ENCODE data around the gene TBCB.

The TBCB gene

DNA sequence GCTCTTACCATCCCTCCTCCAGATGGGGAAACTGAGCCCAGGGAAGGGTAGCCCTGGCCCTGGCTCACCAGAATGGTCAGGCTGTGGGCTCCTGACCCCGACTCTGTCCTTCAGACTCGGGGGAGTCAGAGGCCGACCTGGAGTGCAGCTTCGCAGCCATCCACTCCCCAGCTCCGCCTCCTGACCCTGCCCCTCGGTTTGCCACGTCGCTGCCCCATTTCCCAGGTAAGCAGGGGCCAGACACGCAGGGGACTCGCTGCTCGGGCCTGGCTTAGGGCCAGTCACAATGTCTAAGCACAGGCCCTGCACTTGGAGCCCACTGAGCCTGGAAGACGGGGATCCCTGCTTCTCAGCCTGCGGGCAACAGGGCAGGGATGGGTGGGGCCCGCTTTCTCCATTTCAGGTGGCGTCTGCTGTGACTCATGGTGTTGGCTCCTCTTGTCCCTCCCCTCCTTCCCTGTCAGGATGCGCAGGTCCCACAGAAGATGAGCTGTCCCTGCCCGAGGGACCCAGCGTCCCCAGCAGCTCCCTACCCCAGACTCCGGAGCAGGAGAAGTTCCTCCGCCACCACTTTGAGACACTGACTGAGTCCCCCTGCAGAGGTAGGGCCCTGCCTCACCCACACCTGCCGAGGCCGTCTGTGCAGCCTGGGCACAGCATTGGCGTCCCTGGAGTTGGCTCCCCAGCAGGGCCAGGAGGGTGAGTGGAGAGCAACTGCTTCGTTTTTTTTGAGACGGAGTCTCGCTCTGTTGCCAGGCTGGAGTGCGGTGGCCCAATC, 13.5 kb upstream of the TBCB start:
- H3K9me3 ChIP-seq (ENCODE audit: control insufficient read depth in 1 of 2, low read length in 2 of 2): no peaks in the 10 kb centered on the region
- no peak overlapping the region for H3K4me3 ChIP-seq (ENCODE audit: low read depth in 1 of 2, low read length in 2 of 2)
- peaks cover 0 to 34% of the 10 kb centered on the region in 2 donors for H3K36me3 ChIP-seq (ENCODE audit: control insufficient read depth in 1 of 2, insufficient read depth in 2 of 2, low read length in 2 of 2)
- H3K4me1 ChIP-seq (ENCODE audit: control insufficient read depth in 1 of 2, insufficient read depth in 2 of 2, low read length in 2 of 2): no peaks in the 10 kb centered on the region
- H3K27me3 ChIP-seq (ENCODE audit: control insufficient read depth in 1 of 2, insufficient read depth in 2 of 2, low read length in 2 of 2): no peaks in the 10 kb centered on the region
- H3K9ac ChIP-seq (ENCODE audit: low read depth in 1 of 2, low read length in 2 of 2): no peak overlapping the region
- no peak overlapping the region for H3K27ac ChIP-seq (ENCODE audit: low read depth, low read length)

DNA sequence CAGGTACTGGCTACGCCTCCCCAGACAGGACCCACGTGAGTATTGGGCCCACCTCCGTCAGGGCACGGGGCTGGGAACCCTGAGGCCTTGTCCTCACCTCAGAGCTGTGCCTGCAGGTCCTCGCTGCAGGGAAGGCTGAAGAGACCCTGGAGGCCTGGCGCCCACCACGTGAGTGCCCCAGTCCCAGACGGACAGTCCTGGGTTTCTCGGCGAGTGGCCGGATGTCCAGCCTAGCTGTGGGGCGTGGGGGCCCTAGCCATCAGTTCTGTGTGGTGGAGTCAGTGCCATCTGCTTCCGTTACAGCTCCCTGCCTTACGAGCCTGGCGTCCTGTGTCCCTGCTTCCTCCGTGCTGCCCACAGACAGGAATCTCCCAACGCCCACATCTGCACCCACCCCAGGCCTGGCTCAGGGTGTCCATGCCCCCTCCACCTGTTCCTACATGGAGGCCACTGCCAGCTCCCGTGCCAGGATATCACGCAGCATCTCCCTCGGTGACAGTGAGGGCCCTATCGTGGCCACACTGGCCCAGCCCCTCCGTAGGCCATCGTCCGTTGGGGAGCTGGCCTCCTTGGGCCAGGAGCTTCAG, 12.1 kb upstream of the TBCB start:
- H3K27ac ChIP-seq (ENCODE audit: low read depth, low read length): no peak overlapping the region
- H3K9me3 ChIP-seq (ENCODE audit: control insufficient read depth in 1 of 2, low read length in 2 of 2): no peaks in the 10 kb centered on the region
- H3K4me1 ChIP-seq (ENCODE audit: control insufficient read depth in 1 of 2, insufficient read depth in 2 of 2, low read length in 2 of 2): no peaks in the 10 kb centered on the region
- no peak overlapping the region for H3K9ac ChIP-seq (ENCODE audit: low read depth in 1 of 2, low read length in 2 of 2)
- H3K27me3 ChIP-seq (ENCODE audit: control insufficient read depth in 1 of 2, insufficient read depth in 2 of 2, low read length in 2 of 2): no peaks in the 10 kb centered on the region
- peaks cover 0 to 34% of the 10 kb centered on the region in 2 donors for H3K36me3 ChIP-seq (ENCODE audit: control insufficient read depth in 1 of 2, insufficient read depth in 2 of 2, low read length in 2 of 2)
- H3K4me3 ChIP-seq (ENCODE audit: low read depth in 1 of 2, low read length in 2 of 2): no peak overlapping the region

- Histone ChIP-seq H3K27me3 (ENCODE audit: control insufficient read depth in 1 of 2, insufficient read depth in 2 of 2, low read length in 2 of 2) (no peaks in the 10 kb centered on the region), H3K9me3 (ENCODE audit: control insufficient read depth in 1 of 2, low read length in 2 of 2) (no peaks in the 10 kb centered on the region), H3K4me1 (ENCODE audit: control insufficient read depth in 1 of 2, insufficient read depth in 2 of 2, low read length in 2 of 2) (no peaks in the 10 kb centered on the region), H3K27ac (ENCODE audit: low read depth, low read length) (no peak overlapping the region), H3K9ac (ENCODE audit: low read depth in 1 of 2, low read length in 2 of 2) (no peak overlapping the region), H3K4me3 (ENCODE audit: low read depth in 1 of 2, low read length in 2 of 2) (no peak overlapping the region), H3K36me3 (ENCODE audit: control insufficient read depth in 1 of 2, insufficient read depth in 2 of 2, low read length in 2 of 2) (peaks cover 0 to 34% of the 10 kb centered on the region in 2 donors)
Measured at GRCh38 chr19:36103842-36104552, 11.3 kb upstream of the TBCB start.

- Histone ChIP-seq H3K36me3 (ENCODE audit: control insufficient read depth in 1 of 2, insufficient read depth in 2 of 2, low read length in 2 of 2) (peaks cover 0 to 34% of the 10 kb centered on the region in 2 donors), H3K27me3 (ENCODE audit: control insufficient read depth in 1 of 2, insufficient read depth in 2 of 2, low read length in 2 of 2) (no peaks in the 10 kb centered on the region), H3K27ac (ENCODE audit: low read depth, low read length) (no peak overlapping the region), H3K4me1 (ENCODE audit: control insufficient read depth in 1 of 2, insufficient read depth in 2 of 2, low read length in 2 of 2) (no peaks in the 10 kb centered on the region), H3K9me3 (ENCODE audit: control insufficient read depth in 1 of 2, low read length in 2 of 2) (no peaks in the 10 kb centered on the region), H3K4me3 (ENCODE audit: low read depth in 1 of 2, low read length in 2 of 2) (no peak overlapping the region), H3K9ac (ENCODE audit: low read depth in 1 of 2, low read length in 2 of 2) (no peak overlapping the region)
Measured at GRCh38 chr19:36106441-36106840, 8.8 kb upstream of the TBCB start.

DNA sequence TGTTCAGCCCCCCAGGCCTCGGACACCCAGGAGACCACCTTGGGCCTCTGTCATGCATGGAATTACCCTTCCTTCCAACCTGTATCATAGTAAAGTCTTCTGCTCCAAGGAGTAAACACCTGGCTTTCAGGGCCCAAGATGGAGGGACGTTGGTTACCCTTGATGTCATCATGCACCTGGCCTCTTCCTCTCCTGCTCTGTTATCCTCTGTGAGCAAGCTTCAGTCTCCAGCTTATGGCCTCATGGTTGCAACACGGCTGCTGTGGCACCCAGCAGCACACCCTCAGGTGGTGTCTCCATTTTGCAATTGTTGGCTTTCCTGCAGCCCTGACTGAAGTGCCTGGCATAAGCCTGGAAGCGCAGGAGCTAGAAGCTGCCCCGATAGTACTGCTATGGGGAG, 8.3 kb upstream of the TBCB start:
- H3K36me3 ChIP-seq (ENCODE audit: control insufficient read depth in 1 of 2, insufficient read depth in 2 of 2, low read length in 2 of 2): peaks cover 0 to 34% of the 10 kb centered on the region in 2 donors

DNA sequence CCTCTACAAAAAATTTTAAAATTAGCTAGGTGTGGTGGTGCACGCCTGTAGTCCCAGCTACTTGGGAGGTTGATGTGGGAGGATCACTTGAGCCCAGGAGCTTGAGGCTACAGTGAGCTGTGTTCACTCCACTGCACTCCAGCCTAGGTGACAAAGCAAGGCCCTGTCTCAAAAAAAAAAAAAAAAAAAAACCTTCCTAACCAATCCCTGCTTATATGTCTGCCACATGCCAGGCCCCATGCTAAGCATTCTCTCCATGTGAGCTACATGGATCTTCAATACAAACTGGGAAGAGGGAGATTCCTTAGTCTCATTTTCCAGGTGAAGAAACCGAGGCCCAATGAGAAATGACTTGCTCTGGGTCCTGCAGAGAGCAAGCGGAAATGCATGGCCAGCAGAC, 6.6 kb upstream of the TBCB start:
- H3K9me3 ChIP-seq (ENCODE audit: control insufficient read depth in 1 of 2, low read length in 2 of 2): no peaks in the 10 kb centered on the region
- peaks cover 4 to 37% of the 10 kb centered on the region in 2 donors for H3K36me3 ChIP-seq (ENCODE audit: control insufficient read depth in 1 of 2, insufficient read depth in 2 of 2, low read length in 2 of 2)
- peaks cover 4 to 7% of the 10 kb centered on the region in 2 donors for H3K4me1 ChIP-seq (ENCODE audit: control insufficient read depth in 1 of 2, insufficient read depth in 2 of 2, low read length in 2 of 2)
- H3K27ac ChIP-seq (ENCODE audit: low read depth, low read length): no peak overlapping the region
- no peak overlapping the region for H3K9ac ChIP-seq (ENCODE audit: low read depth in 1 of 2, low read length in 2 of 2)
- no peak overlapping the region for H3K4me3 ChIP-seq (ENCODE audit: low read depth in 1 of 2, low read length in 2 of 2)
- no peaks in the 10 kb centered on the region for H3K27me3 ChIP-seq (ENCODE audit: control insufficient read depth in 1 of 2, insufficient read depth in 2 of 2, low read length in 2 of 2)

More for the DNA sequence above, 8.3 kb upstream of the TBCB start:
- H3K9me3 ChIP-seq (ENCODE audit: control insufficient read depth in 1 of 2, low read length in 2 of 2): no peaks in the 10 kb centered on the region
- no peaks in the 10 kb centered on the region for H3K4me1 ChIP-seq (ENCODE audit: control insufficient read depth in 1 of 2, insufficient read depth in 2 of 2, low read length in 2 of 2)
- no peak overlapping the region for H3K9ac ChIP-seq (ENCODE audit: low read depth in 1 of 2, low read length in 2 of 2)
- no peak overlapping the region for H3K4me3 ChIP-seq (ENCODE audit: low read depth in 1 of 2, low read length in 2 of 2)
- H3K27me3 ChIP-seq (ENCODE audit: control insufficient read depth in 1 of 2, insufficient read depth in 2 of 2, low read length in 2 of 2): no peaks in the 10 kb centered on the region
- no peak overlapping the region for H3K27ac ChIP-seq (ENCODE audit: low read depth, low read length)

DNA sequence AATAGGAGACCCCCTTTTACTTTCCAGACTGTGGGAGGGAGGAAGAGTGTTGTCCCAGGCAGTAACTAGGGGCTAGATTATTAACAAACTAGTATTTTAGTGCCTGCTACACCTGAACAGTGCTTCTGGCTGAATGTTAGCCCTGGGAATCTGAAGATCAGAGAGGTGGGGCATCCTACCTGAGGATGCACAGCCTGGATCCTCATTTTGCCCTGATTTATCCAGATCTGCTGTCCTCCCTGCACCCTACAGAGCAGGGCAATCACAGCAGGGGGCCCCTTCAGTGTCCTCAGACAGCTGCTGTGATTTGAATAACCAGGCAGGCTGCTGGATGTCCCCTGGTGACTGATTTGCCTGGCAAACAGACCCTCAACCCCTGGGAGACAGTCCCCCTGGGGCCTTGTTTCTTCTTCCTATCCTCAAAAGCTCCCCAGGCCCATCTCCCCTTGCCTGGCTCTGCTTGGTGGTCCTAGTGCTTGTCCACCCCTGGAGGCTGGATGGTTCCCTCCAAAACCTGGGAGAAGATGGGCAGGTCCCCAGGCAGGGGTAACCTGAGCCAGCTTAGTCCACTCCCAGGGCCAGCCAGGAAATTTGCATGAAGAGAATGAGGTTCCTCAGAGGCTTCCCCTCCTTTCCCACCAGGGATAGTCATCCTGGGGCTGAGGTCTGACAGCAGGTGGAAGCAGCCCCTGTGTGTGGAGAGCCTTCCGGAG, 4.6 kb upstream of the TBCB start, which contains the start of gene OVOL3:
Gene OVOL3 (plus strand): TSS at position 657 of the 713 bp plus-strand sequence. CDS start 60 bp downstream, outside the sequence.
- H3K4me1 ChIP-seq (ENCODE audit: control insufficient read depth in 1 of 2, insufficient read depth in 2 of 2, low read length in 2 of 2): peaks cover 10 to 16% of the 10 kb centered on the region in 2 donors
- no peak within 1 kb of the TSS for H3K27ac ChIP-seq (ENCODE audit: low read depth, low read length)
- peaks cover 4 to 21% of the 10 kb centered on the region in 2 donors for H3K36me3 ChIP-seq (ENCODE audit: control insufficient read depth in 1 of 2, insufficient read depth in 2 of 2, low read length in 2 of 2)
- H3K27me3 ChIP-seq (ENCODE audit: control insufficient read depth in 1 of 2, insufficient read depth in 2 of 2, low read length in 2 of 2): no peaks in the 10 kb centered on the region
- no peaks in the 10 kb centered on the region for H3K9me3 ChIP-seq (ENCODE audit: control insufficient read depth in 1 of 2, low read length in 2 of 2)
- H3K4me3 ChIP-seq (ENCODE audit: low read depth in 1 of 2, low read length in 2 of 2): no peak within 1 kb of the TSS
- no peak within 1 kb of the TSS for H3K9ac ChIP-seq (ENCODE audit: low read depth in 1 of 2, low read length in 2 of 2)

GRCh38 chr19:36111200-36111539, 4.1 kb upstream of the TBCB start:
- Histone ChIP-seq H3K9ac (ENCODE audit: low read depth in 1 of 2, low read length in 2 of 2) (no peak overlapping the region), H3K27me3 (ENCODE audit: control insufficient read depth in 1 of 2, insufficient read depth in 2 of 2, low read length in 2 of 2) (no peaks in the 10 kb centered on the region), H3K9me3 (ENCODE audit: control insufficient read depth in 1 of 2, low read length in 2 of 2) (no peaks in the 10 kb centered on the region), H3K4me1 (ENCODE audit: control insufficient read depth in 1 of 2, insufficient read depth in 2 of 2, low read length in 2 of 2) (peaks cover 13 to 20% of the 10 kb centered on the region in 2 donors), H3K36me3 (ENCODE audit: control insufficient read depth in 1 of 2, insufficient read depth in 2 of 2, low read length in 2 of 2) (peaks cover 4 to 18% of the 10 kb centered on the region in 2 donors), H3K4me3 (ENCODE audit: low read depth in 1 of 2, low read length in 2 of 2) (no peak overlapping the region), H3K27ac (ENCODE audit: low read depth, low read length) (no peak overlapping the region)

DNA sequence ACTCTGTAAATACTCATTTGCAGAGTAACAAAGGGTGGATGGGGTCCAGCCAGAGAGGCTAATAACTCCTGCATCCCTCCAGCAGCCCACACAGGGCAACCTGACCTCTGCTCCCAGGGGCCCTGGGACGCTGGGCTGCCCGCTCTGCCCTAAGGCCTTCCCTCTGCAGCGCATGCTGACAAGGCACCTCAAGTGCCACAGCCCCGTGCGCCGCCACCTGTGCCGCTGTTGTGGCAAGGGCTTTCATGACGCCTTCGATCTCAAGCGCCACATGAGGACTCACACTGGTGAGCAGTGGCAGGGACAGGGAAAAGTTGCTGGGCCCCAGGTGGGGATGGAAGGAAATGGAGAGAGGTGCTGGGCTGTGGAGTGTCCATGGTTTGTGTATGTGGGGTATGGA, 2.6 kb upstream of the TBCB start:
- Histone ChIP-seq H3K27ac (ENCODE audit: low read depth, low read length) (no peak overlapping the region), H3K36me3 (ENCODE audit: control insufficient read depth in 1 of 2, insufficient read depth in 2 of 2, low read length in 2 of 2) (peaks cover 4 to 18% of the 10 kb centered on the region in 2 donors), H3K4me1 (ENCODE audit: control insufficient read depth in 1 of 2, insufficient read depth in 2 of 2, low read length in 2 of 2) (peaks cover 16 to 28% of the 10 kb centered on the region in 2 donors), H3K9ac (ENCODE audit: low read depth in 1 of 2, low read length in 2 of 2) (no peak overlapping the region), H3K9me3 (ENCODE audit: control insufficient read depth in 1 of 2, low read length in 2 of 2) (no peaks in the 10 kb centered on the region), H3K4me3 (ENCODE audit: low read depth in 1 of 2, low read length in 2 of 2) (no peak overlapping the region), H3K27me3 (ENCODE audit: control insufficient read depth in 1 of 2, insufficient read depth in 2 of 2, low read length in 2 of 2) (no peaks in the 10 kb centered on the region)

Measured in duodenal mucosa (tissue), 2 donors.